HEK293 (cell line): ENCODE measurements around the gene ANKEF1.

Experiments used
- MYNN ChIP-seq: fragments of 450-650 bp; formaldehyde crosslinking; IDR thresholded peaks from 2 replicates; pipeline ENCODE4 v1.5.1; 2016; ENCODE audit warnings: missing biosample characterization, missing genetic modification characterization, borderline replicate concordance
- PRDM1 ChIP-seq: fragments of 450-650 bp; formaldehyde crosslinking; IDR thresholded peaks from 2 replicates; pipeline ENCODE4; 2016; ENCODE audit warnings: missing biosample characterization, missing genetic modification characterization
- REPIN1 ChIP-seq: fragments of 450-650 bp; formaldehyde crosslinking; IDR thresholded peaks from 2 replicates; pipeline ENCODE4 v1.5.1; 2017; ENCODE audit warnings: missing biosample characterization, missing genetic modification characterization, low read depth
- YY1 ChIP-seq: fragments of 450-650 bp; formaldehyde crosslinking; IDR thresholded peaks from 2 replicates; pipeline ENCODE4 v1.5.1; 2018; ENCODE audit warnings: missing biosample characterization, missing genetic modification characterization
- ZNF184 ChIP-seq: fragments of 450-650 bp; IDR thresholded peaks from 2 replicates; pipeline ENCODE4 v1.5.1; 2018; ENCODE audit warnings: missing biosample characterization, mild to moderate bottlenecking, missing genetic modification characterization
- ZNF274 ChIP-seq, 2 experiments: fragments of 200-500 bp in 1 of 2; fragments of 450-650 bp in 1 of 2; sonication (Bioruptor generic) in 1 of 2; formaldehyde crosslinking in 1 of 2; IDR thresholded peaks; 2 replicates each; pipeline versions ENCODE4 v1.5.1 to v1.6.1; 2014 to 2016; ENCODE audit warnings: borderline replicate concordance in 1 of 2, inconsistent platforms in 1 of 2, low read length in 1 of 2, missing biosample characterization in 1 of 2, missing genetic modification characterization in 1 of 2
- ZNF311 ChIP-seq: fragments of 450-650 bp; formaldehyde crosslinking; IDR thresholded peaks from 2 replicates; pipeline ENCODE4 v1.5.1; 2017; ENCODE audit warnings: missing biosample characterization, missing genetic modification characterization, borderline replicate concordance
- ZNF629 ChIP-seq: fragments of 450-650 bp; formaldehyde crosslinking; IDR thresholded peaks from 2 replicates; pipeline ENCODE4 v1.5.1; 2017; ENCODE audit warnings: missing biosample characterization, missing genetic modification characterization
- ZNF670 ChIP-seq: fragments of 450-650 bp; formaldehyde crosslinking; IDR thresholded peaks from 2 replicates; pipeline ENCODE4 v1.5.1; 2016; ENCODE audit warnings: missing biosample characterization, missing genetic modification characterization, low read depth
- ZNF768 ChIP-seq: fragments of 450-650 bp; formaldehyde crosslinking; IDR thresholded peaks from 2 replicates; pipeline ENCODE4 v1.5.1; 2018; ENCODE audit warnings: missing biosample characterization, mild to moderate bottlenecking, missing genetic modification characterization
- TF ChIP-seq, protein P1 (sequence below): fragments of 450-650 bp; formaldehyde crosslinking; IDR thresholded peaks from 2 replicates; pipeline ENCODE4 v1.5.1; 2016; ENCODE audit warnings: missing biosample characterization, missing genetic modification characterization
- TF ChIP-seq, protein P2 (sequence below): fragments of 450-650 bp; formaldehyde crosslinking; IDR thresholded peaks from 2 replicates; pipeline ENCODE4 v1.5.1; 2016; ENCODE audit warnings: missing biosample characterization, missing genetic modification characterization

DNA sequence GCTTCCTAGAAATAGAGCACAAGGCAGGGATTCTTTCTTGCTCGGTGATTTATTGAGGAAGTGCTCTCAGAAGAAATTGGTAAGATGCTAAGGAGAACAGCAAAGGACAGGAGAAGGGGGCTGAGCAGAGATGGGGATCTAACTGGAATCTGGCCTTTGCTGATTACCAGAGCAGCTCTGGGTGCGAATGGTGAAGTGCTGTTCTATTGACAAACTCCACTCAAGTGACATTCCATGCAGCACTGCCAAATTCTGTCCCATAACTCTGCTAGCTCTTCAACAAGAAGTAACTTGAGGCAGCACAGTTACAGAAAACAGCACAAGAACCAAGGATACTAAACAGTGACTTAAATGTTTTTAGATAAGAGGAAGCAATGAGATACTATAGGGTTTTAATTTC lies 13.8 kb upstream of the ANKEF1 start:
- TF ChIP-seq ZNF274 (IDR thresholded peaks at IDR 0.05; ENCODE audit: low read length) (no peak), ZNF274 (tag by site-specific recombination; IDR thresholded peaks at IDR 0.05; ENCODE audit: borderline replicate concordance) (no peak), REPIN1 (tag by site-specific recombination) (no peak), ZNF184 (no peak), ZNF768 (no peak), ZNF311 (tag by site-specific recombination) (no peak), ZNF670 (no peak), YY1 (tag by site-specific recombination) (no peak), ZNF629 (tag by site-specific recombination) (no peak), PRDM1 (tag by site-specific recombination) (no peak), MYNN (tag by site-specific recombination) (no peak)
- TF ChIP-seq, protein P1, sequence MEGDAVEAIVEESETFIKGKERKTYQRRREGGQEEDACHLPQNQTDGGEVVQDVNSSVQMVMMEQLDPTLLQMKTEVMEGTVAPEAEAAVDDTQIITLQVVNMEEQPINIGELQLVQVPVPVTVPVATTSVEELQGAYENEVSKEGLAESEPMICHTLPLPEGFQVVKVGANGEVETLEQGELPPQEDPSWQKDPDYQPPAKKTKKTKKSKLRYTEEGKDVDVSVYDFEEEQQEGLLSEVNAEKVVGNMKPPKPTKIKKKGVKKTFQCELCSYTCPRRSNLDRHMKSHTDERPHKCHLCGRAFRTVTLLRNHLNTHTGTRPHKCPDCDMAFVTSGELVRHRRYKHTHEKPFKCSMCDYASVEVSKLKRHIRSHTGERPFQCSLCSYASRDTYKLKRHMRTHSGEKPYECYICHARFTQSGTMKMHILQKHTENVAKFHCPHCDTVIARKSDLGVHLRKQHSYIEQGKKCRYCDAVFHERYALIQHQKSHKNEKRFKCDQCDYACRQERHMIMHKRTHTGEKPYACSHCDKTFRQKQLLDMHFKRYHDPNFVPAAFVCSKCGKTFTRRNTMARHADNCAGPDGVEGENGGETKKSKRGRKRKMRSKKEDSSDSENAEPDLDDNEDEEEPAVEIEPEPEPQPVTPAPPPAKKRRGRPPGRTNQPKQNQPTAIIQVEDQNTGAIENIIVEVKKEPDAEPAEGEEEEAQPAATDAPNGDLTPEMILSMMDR (tag by site-specific recombination), result no peak
- TF ChIP-seq, protein P2, sequence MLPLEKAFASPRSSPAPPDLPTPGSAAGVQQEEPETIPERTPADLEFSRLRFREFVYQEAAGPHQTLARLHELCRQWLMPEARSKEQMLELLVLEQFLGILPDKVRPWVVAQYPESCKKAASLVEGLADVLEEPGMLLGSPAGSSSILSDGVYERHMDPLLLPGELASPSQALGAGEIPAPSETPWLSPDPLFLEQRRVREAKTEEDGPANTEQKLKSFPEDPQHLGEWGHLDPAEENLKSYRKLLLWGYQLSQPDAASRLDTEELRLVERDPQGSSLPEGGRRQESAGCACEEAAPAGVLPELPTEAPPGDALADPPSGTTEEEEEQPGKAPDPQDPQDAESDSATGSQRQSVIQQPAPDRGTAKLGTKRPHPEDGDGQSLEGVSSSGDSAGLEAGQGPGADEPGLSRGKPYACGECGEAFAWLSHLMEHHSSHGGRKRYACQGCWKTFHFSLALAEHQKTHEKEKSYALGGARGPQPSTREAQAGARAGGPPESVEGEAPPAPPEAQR (tag by site-specific recombination), result no peak
